Measurements from ENCODE around the gene EIF2AK3. TPM values are rescaled to one million over a fixed set of nuclear protein-coding genes. Genes with fewer than 3 reads are reported as not detected.

The EIF2AK3 gene
- total and polyA plus RNA-seq, 10 of the 15 experiments (the other 5 are each of a cell fraction or from before 2014, with no cell fraction given): 5.0 to 44.7 (median 22.4) TPM

DNA sequence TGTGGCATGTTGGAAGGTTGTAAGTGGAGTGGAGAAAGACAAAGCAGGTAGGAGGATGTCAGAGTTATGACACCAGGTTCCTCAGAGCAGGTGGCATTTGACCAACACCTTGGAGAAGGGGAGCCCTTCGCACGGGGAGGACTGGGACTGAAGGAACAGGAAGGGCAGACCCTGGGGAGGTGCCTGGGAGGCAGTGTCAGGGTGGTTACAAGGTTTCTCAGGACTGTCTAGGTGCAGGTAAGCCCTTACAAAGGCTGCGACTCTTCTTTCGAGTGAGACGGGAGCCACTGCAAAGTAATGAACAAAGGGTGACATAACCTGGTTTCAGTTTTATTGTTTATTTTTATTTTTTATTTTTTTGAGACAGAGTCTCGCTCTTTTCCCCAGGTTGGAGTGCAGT, 84.6 kb downstream of the EIF2AK3 start:
- TF ChIP-seq, protein P1, sequence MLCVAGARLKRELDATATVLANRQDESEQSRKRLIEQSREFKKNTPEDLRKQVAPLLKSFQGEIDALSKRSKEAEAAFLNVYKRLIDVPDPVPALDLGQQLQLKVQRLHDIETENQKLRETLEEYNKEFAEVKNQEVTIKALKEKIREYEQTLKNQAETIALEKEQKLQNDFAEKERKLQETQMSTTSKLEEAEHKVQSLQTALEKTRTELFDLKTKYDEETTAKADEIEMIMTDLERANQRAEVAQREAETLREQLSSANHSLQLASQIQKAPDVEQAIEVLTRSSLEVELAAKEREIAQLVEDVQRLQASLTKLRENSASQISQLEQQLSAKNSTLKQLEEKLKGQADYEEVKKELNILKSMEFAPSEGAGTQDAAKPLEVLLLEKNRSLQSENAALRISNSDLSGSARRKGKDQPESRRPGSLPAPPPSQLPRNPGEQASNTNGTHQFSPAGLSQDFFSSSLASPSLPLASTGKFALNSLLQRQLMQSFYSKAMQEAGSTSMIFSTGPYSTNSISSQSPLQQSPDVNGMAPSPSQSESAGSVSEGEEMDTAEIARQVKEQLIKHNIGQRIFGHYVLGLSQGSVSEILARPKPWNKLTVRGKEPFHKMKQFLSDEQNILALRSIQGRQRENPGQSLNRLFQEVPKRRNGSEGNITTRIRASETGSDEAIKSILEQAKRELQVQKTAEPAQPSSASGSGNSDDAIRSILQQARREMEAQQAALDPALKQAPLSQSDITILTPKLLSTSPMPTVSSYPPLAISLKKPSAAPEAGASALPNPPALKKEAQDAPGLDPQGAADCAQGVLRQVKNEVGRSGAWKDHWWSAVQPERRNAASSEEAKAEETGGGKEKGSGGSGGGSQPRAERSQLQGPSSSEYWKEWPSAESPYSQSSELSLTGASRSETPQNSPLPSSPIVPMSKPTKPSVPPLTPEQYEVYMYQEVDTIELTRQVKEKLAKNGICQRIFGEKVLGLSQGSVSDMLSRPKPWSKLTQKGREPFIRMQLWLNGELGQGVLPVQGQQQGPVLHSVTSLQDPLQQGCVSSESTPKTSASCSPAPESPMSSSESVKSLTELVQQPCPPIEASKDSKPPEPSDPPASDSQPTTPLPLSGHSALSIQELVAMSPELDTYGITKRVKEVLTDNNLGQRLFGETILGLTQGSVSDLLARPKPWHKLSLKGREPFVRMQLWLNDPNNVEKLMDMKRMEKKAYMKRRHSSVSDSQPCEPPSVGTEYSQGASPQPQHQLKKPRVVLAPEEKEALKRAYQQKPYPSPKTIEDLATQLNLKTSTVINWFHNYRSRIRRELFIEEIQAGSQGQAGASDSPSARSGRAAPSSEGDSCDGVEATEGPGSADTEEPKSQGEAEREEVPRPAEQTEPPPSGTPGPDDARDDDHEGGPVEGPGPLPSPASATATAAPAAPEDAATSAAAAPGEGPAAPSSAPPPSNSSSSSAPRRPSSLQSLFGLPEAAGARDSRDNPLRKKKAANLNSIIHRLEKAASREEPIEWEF (IDR thresholded peaks at IDR 0.05; ENCODE audit: insufficient replicate concordance, low read depth, low read length): no peak
- TF ChIP-seq PAX5 (IDR thresholded peaks at IDR 0.05; ENCODE audit: borderline replicate concordance, low read depth, low read length) (no peak), RCOR1 (conservative IDR thresholded peaks at IDR 0.05; ENCODE audit: low read depth, low read length) (no peak), MYC (IDR thresholded peaks at IDR 0.05; ENCODE audit: insufficient read depth, insufficient read length, insufficient replicate concordance, low read length, severe bottlenecking) (no peak)
- TF ChIP-seq, protein P2, sequence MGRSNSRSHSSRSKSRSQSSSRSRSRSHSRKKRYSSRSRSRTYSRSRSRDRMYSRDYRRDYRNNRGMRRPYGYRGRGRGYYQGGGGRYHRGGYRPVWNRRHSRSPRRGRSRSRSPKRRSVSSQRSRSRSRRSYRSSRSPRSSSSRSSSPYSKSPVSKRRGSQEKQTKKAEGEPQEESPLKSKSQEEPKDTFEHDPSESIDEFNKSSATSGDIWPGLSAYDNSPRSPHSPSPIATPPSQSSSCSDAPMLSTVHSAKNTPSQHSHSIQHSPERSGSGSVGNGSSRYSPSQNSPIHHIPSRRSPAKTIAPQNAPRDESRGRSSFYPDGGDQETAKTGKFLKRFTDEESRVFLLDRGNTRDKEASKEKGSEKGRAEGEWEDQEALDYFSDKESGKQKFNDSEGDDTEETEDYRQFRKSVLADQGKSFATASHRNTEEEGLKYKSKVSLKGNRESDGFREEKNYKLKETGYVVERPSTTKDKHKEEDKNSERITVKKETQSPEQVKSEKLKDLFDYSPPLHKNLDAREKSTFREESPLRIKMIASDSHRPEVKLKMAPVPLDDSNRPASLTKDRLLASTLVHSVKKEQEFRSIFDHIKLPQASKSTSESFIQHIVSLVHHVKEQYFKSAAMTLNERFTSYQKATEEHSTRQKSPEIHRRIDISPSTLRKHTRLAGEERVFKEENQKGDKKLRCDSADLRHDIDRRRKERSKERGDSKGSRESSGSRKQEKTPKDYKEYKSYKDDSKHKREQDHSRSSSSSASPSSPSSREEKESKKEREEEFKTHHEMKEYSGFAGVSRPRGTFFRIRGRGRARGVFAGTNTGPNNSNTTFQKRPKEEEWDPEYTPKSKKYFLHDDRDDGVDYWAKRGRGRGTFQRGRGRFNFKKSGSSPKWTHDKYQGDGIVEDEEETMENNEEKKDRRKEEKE (IDR thresholded peaks at IDR 0.05): no peak
- Histone ChIP-seq H3K27ac (ENCODE audit: control insufficient read depth, insufficient read depth) (no peak overlapping the region), H3K4me1 (ENCODE audit: control insufficient read depth, insufficient read depth, low read length) (no peaks in the 10 kb centered on the region), H3K27me3 (replicated peaks in 1 of 2; ENCODE audit: control insufficient read depth in 2 of 2, insufficient read depth in 2 of 2, low read length in 1 of 2) (no peaks in the 10 kb centered on the region), H4K20me1 (ENCODE audit: control insufficient read depth, insufficient read depth) (no peaks in the 10 kb centered on the region), H3K79me2 (ENCODE audit: control insufficient read depth, insufficient read depth, low read length) (no peaks in the 10 kb centered on the region), H3K9me3 (replicated peaks; ENCODE audit: control insufficient read depth, insufficient read depth, low read length) (no peaks in the 10 kb centered on the region; the same call in 2 of the 3 replicates), H3K4me2 (ENCODE audit: control insufficient read depth, insufficient read depth) (no peak overlapping the region), H2AFZ (ENCODE audit: control insufficient read depth, low read depth, low read length) (no peak overlapping the region), H3K36me3 (ENCODE audit: control insufficient read depth in 2 of 2, insufficient read depth in 2 of 2, low read length in 1 of 2) (no peaks in the 10 kb centered on the region), H3K4me3 (no peak overlapping the region), H3K9ac (ENCODE audit: control insufficient read depth, insufficient read depth, low read length) (no peak overlapping the region)
- in situ Hi-C loops (cut with MboI) (no loop called here), intact Hi-C loops (cut with micrococcal nuclease; ENCODE audit: unreplicated experiment) (no loop called here)
- ChIA-PET SMC1A (ENCODE audit: uncharacterized antibody, unreplicated experiment) (no interaction called here), CTCF (no interaction called here), RAD21 (ENCODE audit: unreplicated experiment) (no interaction called here), POLR2A (no interaction called here)
- no TSS peak for BruUV-seq (replicated peaks)
- no peak for ATAC-seq
- WGBS (ENCODE audit: insufficient coverage, insufficient replicate concordance, low lambda C conversion rate, missing lambda C conversion rate): 55% methylated on average over 6 of the region's 6 CpGs
- FAIRE-seq: no peak
- no peak for DNase-seq (ENCODE audit: low read depth, low spot score)
